Measurements from ENCODE around the gene AMOTL1. TPM values are rescaled to one million over a fixed set of nuclear protein-coding genes. Genes with fewer than 3 reads are reported as not detected.

Gene AMOTL1
- total RNA-seq, 2 donors from 2014 or later = 56.7 to 59.5 TPM

DNA sequence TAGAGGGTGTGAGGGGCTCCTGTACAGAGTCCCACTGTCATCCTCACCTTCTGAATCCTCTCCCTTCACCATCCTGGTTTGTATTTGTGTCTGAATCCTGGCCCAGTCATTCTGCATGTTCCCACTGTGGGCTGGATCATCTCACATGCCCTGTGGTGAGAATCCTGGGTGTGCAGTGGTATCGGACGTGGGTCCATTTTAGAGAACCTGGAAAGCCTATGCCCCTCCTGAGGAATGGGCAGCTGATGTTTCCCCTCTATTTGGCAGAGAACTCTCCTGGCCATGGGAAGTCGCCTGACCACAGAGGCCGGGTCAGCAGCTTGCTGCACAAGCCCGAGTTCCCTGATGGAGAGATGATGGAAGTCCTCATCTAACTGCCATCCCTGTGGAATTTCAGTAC, 102.3 kb downstream of the AMOTL1 start:
- Histone ChIP-seq H3K36me3 (peaks cover 75% of the 10 kb centered on the region), H3K4me3 (no peak overlapping the region), H3K27me3 (no peaks in the 10 kb centered on the region), H3K9me3 (no peaks in the 10 kb centered on the region), H3K27ac (no peak overlapping the region), H3K4me1 (peaks cover 0 to 3% of the 10 kb centered on the region in 2 donors)
- TF ChIP-seq CTCF (IDR thresholded peaks at IDR 0.05) = no peak
- no peak for DNase-seq (ENCODE audit: low spot score)

DNA sequence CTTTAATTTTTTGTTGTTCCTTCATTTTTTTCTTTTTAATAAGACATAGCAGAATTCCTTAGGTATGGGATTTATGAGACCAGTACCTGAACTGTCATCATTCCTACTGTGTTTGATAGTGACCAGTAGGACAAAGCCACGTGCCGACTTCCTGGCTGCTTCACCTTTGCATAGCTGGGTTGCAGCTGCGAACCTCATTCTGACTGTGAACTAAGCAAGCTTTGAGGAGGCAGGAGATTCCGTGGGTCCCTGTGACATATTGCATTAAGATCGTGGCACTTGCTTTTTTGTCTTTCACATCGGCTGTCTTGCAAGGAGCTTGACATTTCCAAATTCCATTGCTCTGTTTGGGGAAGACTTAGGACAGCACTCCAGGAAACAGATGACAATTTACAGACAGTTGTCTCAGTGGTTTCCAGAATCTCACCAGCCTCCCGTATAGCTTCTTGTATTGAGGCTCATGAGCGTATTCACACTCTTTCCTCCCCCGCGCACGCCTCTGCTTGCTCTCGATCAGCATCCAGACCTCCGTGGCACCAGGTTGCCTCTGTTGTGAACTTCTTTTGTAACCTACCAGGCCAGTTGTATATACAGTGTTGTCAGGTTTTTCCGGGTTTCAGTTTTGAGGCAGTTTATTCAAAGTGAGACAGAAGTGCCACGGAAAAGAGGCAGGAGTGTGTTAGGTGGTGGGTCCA, 103.5 kb downstream of the AMOTL1 start:
- Histone ChIP-seq H3K27ac (no peak overlapping the region), H3K9me3 (no peaks in the 10 kb centered on the region), H3K36me3 (peaks cover 70% of the 10 kb centered on the region), H3K4me1 (peaks cover 0 to 10% of the 10 kb centered on the region in 2 donors), H3K27me3 (no peaks in the 10 kb centered on the region), H3K4me3 (no peak overlapping the region)
- DNase-seq (ENCODE audit: low spot score) = no peak
- TF ChIP-seq CTCF (IDR thresholded peaks at IDR 0.05) = no peak

- Histone ChIP-seq H3K4me1 (peaks cover 0 to 22% of the 10 kb centered on the region in 2 donors), H3K27ac (no peak overlapping the region), H3K27me3 (no peaks in the 10 kb centered on the region), H3K9me3 (no peaks in the 10 kb centered on the region), H3K4me3 (no peak overlapping the region), H3K36me3 (peaks cover 58% of the 10 kb centered on the region)
- DNase-seq (ENCODE audit: low spot score) = peak; percentile 57
- no peak for TF ChIP-seq CTCF (IDR thresholded peaks at IDR 0.05)
Measured at GRCh38 chr11:94873916-94874540, 105.9 kb downstream of the AMOTL1 start.

DNA sequence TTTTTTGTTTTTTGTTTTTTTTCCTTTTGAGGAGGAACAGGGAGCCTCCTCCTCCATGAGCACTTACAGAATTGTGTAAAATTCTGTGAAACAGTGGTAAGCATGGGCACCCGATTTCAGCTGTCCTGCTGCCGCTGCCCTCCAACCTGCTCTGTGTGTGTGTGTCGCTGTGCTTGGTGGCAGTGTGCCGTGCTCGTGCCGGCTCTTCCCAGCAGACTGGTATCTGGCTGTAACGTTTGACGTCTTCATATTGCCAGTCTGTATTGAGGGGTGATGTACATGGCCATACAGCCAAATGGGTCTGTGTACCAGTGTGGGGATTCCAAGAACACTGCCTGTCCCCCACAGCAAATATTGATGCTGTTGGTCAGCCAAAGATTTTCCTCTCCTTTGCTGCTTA, 108.1 kb downstream of the AMOTL1 start:
- H3K27ac ChIP-seq = peak overlapping the region; percentile 64 to 76
- peaks cover 0 to 22% of the 10 kb centered on the region in 2 donors for H3K4me1 ChIP-seq
- peak; percentile 51 for DNase-seq (ENCODE audit: low spot score)
- H3K27me3 ChIP-seq = no peaks in the 10 kb centered on the region
- no peaks in the 10 kb centered on the region for H3K9me3 ChIP-seq
- no peak overlapping the region for H3K4me3 ChIP-seq
- peaks cover 36% of the 10 kb centered on the region for H3K36me3 ChIP-seq
- no peak for TF ChIP-seq CTCF (IDR thresholded peaks at IDR 0.05)

GRCh38 chr11:94876645-94877442, 108.7 kb downstream of the AMOTL1 start:
- Histone ChIP-seq H3K36me3 (peaks cover 30% of the 10 kb centered on the region), H3K4me3 (no peak overlapping the region), H3K9me3 (no peaks in the 10 kb centered on the region), H3K4me1 (peaks cover 0 to 22% of the 10 kb centered on the region in 2 donors), H3K27me3 (no peaks in the 10 kb centered on the region), H3K27ac (peak overlapping the region; percentile 64 to 76)
- peak in 1 of 2 donors; percentile 50 for TF ChIP-seq CTCF (IDR thresholded peaks at IDR 0.05)
- peak; percentile 93 for DNase-seq (ENCODE audit: low spot score)

Measured in right atrium auricular region (tissue), 2 donors.